NCI-H2227 (cell line): Measurements from ENCODE around the gene PPP1R13B.

ENCODE experiments used
- DNase-seq: peaks from one replicate; lab custom pipeline; 2025; ENCODE audit not compliant: unreplicated experiment; lab: John Stamatoyannopoulos, UW

PPP1R13B gene

DNA sequence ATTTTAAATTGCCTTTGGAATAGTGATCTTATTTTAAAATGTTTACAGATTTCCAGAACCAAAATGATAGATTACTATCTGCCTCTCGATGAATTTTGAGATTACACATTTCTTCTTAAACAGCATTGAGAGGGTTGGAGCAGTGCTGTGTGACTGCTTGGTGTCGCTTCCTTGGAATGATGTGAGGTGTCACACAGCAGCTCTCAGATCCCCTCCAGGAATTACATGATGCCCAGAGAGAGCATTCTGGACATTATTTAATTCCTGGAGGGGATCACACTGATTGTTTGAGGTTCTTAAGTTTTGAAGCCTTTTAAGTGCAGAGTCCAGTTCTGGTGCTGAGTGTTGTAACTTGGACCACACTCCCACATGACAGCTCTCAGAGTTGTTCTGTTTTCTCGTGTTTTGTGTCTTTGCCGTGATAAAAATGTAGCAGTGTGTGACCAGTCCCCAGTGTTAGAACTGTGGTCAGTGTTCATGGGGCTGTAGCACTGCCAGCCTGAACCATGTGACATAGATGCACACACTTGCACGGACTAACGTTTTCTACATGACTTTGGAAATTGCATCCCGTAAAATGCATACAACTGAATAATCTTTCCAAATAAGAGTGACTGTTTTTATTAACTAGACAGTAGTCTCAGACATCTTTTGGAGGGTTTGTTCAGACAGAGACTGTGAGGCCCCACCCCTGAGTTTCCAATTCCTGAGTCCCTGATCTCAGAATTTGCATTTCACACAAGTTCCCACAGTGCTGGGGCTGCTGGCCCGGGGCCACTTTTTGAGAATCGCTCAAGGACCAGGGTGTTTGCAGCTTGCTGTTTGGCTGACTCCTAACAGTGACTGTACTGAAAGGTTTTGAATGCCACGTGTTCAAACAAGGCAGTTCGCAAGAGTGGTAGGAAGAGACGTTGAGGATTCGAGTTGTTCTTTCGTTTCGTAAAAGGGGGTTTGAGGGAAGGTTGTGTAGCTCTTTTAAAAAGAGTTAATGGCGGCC, 158.2 kb downstream of the PPP1R13B start:
- no peak for DNase-seq

DNA sequence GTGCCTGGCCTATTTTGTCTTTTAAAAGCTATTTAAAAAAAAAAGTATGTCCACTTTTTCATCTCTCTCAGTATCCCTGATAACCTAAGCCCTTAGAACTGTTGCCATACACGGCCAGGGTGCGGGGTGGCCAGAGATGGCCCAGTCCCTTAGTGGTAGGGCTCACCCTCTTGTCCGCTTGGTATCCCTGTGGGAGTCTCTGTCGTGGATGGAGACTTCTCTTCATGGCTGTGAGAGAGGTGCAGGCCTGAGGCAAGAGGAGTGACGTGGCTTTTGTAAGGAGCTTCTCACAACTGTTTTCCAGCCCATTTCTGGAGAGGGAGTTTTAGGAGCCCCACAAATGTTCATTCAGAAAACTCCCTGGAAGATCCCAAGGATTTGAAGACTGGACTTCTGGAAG, 158.9 kb downstream of the PPP1R13B start:
- DNase-seq, result no peak

DNA sequence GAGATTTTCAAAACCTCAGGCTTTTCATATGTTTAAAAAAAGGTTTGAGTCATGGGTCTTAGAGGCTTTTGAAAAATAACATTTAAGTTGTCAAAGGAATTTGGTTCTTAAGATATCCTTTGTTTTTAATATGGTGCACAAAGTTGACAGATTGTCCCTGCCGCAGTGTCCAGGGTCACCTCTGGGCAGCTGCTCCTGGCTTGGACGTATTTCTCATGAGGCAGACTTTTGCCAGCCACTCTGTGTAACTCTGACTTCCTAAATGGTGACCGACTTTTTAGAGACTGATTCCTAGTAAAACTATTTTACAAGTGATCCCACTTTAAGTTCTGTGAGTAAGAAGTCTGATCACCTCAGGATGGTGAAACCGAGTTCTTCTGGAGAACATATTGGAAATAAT, 159.7 kb downstream of the PPP1R13B start:
- no peak for DNase-seq

DNA sequence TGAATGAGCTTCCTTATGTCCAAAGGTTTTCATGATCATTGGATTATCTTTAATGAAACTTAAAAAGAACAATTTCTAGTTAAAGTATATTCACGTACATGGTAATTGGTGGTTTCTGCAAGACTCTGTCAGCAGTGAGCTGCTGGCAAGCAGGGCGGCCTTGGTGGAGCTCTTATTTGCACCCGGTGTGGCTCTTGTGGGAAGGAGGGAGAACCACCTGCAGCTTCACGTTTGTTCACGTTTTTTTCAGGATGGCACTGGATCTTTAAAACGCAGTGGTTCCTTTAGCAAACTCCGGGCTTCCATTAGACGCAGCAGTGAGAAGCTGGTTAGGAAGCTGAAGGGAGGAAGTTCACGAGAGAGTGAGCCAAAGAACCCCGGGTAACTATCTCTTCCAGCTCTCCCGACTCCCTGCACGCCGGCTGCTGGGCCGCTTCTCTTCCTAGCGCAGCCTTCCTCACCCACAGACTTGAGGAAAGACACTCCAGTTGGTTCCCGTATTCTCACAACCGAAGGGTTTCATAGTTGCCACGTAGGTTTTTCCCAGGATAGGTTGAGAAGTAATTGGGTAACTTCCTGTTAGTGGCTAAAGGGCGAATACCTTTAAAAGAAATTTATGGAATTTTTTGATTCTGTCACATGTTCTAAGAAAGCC, 160.4 kb downstream of the PPP1R13B start:
- no peak for DNase-seq

DNA sequence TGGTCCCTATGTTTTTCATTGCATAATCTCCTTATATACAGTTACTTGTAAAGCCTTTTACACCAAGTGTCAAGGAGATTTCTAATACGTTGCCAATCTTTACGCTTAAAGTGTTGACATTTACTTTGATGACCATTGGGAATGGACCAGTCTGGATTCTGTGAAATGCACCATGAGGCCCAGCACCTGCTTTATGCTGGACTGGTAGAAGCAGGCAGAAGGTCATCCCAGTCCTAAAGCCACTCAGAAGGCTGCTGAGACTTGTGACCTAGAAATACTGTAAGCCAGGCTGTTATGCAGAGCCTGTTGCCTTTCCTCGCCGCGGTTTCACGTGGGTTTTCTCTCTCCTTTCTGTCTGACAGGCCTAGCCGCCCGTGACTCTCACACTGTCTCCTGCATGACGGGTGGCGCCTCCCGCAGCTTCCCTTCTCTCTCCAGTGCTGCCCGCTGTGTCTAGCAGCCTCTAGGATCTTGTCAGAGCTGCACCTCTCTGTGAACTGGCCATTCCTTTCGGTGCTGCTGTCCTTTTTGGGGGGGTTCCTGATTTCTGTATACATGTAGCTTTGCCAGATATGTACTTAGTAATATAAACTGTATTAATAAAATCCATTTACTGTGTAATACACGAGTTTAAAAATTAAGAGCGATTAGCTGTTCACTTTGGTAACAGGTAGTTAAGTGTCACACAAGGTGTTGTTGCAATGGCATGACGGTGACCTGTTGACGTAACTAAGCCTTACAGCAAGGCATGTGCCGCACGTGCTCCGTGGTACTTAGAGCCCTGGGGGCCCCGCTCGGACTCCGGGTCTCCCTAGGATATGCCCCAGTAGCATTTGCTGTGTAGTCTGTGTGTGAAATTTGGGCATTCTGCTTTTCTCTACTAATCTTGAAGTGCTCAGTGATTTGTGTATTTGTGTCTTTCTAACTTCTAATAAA, 161.8 kb downstream of the PPP1R13B start:
- no peak for DNase-seq

DNA sequence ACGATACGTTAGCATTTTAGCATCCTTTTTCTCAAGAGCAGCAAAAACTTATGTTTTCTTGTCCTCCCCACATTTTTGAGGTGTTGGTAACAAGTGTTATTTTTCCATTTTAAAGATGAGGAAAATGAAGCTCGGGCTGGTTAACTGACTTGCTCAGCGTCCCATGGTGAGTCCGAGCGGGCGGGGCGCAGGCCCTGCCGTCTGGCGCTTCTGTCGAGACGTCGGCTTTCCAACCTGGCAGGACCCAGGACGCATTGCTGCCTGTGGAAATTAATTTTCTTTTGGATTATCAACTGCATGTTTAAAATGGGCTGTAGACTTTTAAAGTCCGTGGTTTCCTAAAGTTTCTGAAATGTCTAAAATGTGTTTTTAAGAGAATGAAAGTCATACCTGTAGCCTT, 162.5 kb downstream of the PPP1R13B start:
- DNase-seq, result no peak

GRCh38 chr14:103684471-103684870, 162.9 kb downstream of the PPP1R13B start:
- DNase-seq, result no peak
